Stimulated activated CD4-positive, alpha-beta T cell treated with anti-CD3 and anti-CD28 coated beads, Interleukin-4, amount 100 ng/mL, for 4 hours (primary cell): ENCODE measurements around the gene DCC.

ENCODE experiments used
- DNase-seq, 2 experiments: peaks; one replicate each; pipeline ENCODE4 v3.0.0-alpha.2; 2020

The DCC gene

GRCh38 chr18:53115876-53116585 lies 776.0 kb downstream of the DCC start:
- DNase-seq = no peak

GRCh38 chr18:53117851-53118250 lies 777.9 kb downstream of the DCC start:
- no peak for DNase-seq

GRCh38 chr18:53126210-53126609 lies 786.2 kb downstream of the DCC start:
- no peak for DNase-seq

- DNase-seq = no peak
Measured at GRCh38 chr18:53131001-53131400, 791.0 kb downstream of the DCC start.

GRCh38 chr18:53134711-53135110 lies 794.7 kb downstream of the DCC start:
- no peak for DNase-seq

- no peak for DNase-seq
Measured at GRCh38 chr18:53135654-53136053, 795.7 kb downstream of the DCC start.

GRCh38 chr18:53139746-53140500 lies 799.9 kb downstream of the DCC start:
- DNase-seq = no peak

- DNase-seq = no peak
Measured at GRCh38 chr18:53142005-53142404, 802.0 kb downstream of the DCC start.

GRCh38 chr18:53147472-53147871 lies 807.5 kb downstream of the DCC start:
- DNase-seq = no peak

- no peak for DNase-seq
Measured at GRCh38 chr18:53148123-53148522, 808.1 kb downstream of the DCC start.

GRCh38 chr18:53152476-53152875 lies 812.5 kb downstream of the DCC start:
- no peak for DNase-seq

- DNase-seq = no peak
Measured at GRCh38 chr18:53153281-53153680, 813.3 kb downstream of the DCC start.

- DNase-seq = no peak
Measured at GRCh38 chr18:53153800-53154199, 813.8 kb downstream of the DCC start.

- no peak for DNase-seq
Measured at GRCh38 chr18:53165770-53166169, 825.8 kb downstream of the DCC start.

GRCh38 chr18:53169346-53169745 lies 829.3 kb downstream of the DCC start:
- DNase-seq = no peak

- no peak for DNase-seq
Measured at GRCh38 chr18:53191634-53192033, 851.6 kb downstream of the DCC start.

GRCh38 chr18:53193870-53194269 lies 853.9 kb downstream of the DCC start:
- no peak for DNase-seq

- DNase-seq = no peak
Measured at GRCh38 chr18:53219853-53220252, 879.9 kb downstream of the DCC start.

- no peak for DNase-seq
Measured at GRCh38 chr18:53224128-53224778, 884.3 kb downstream of the DCC start.

- no peak for DNase-seq
Measured at GRCh38 chr18:53225567-53226325, 885.7 kb downstream of the DCC start.

GRCh38 chr18:53234610-53235009 lies 894.6 kb downstream of the DCC start:
- no peak for DNase-seq

- no peak for DNase-seq
Measured at GRCh38 chr18:53241161-53241560, 901.2 kb downstream of the DCC start.

GRCh38 chr18:53253789-53254188 lies 913.8 kb downstream of the DCC start:
- no peak for DNase-seq
